DMS53 treated with DMSO at 0.1 percent for 48 hours (cell line): ENCODE results near the gene P3H3.
"Not testable (repeated sequence)": the region's sequence is repeated elsewhere in the genome, so short reads cannot be mapped to it uniquely, and the experiment has no call there.

Experiments used
- DNase-seq: peaks from one replicate; lab custom pipeline; 2025; ENCODE audit not compliant: unreplicated experiment; lab: John Stamatoyannopoulos, UW

Gene P3H3

GRCh38 chr12:6887460-6887859 is 59.3 kb downstream of the P3H3 start:
- DNase-seq = no peak

- no peak for DNase-seq
Observed at GRCh38 chr12:6888360-6888759, 60.2 kb downstream of the P3H3 start.

GRCh38 chr12:6888794-6889193 is 60.6 kb downstream of the P3H3 start:
- not testable (repeated sequence) for DNase-seq
